Mesenchymal stem cell (in vitro differentiated cells and primary cell): ENCODE results near the gene HSD17B4.

Source experiments
- DNase-seq: peaks from one replicate; pipeline ENCODE4 v3.0.0-alpha.2; 2013
- H2AFZ ChIP-seq: one replicate; pipeline ENCODE4 v1.6.1; 2013; ENCODE audit warnings: low read depth, mild to moderate bottlenecking, control low read depth, inconsistent platforms, low read length, moderate library complexity
- H2AK5ac ChIP-seq: 2 replicates; pipeline ENCODE4 v1.6.1; 2013; ENCODE audit warnings: low read length, moderate library complexity, mild to moderate bottlenecking, inconsistent platforms; ENCODE audit not compliant: severe bottlenecking
- H2BK120ac ChIP-seq: one replicate; pipeline ENCODE4 v1.6.1; 2013; ENCODE audit warnings: low read depth, mild to moderate bottlenecking, inconsistent platforms, low read length, moderate library complexity
- H2BK12ac ChIP-seq, 2 experiments: one replicate each; pipeline ENCODE4 v1.6.1; 2013; ENCODE audit warnings: inconsistent platforms in 2 of 2, low read length in 2 of 2, mild to moderate bottlenecking in 2 of 2, moderate library complexity in 2 of 2, control low read depth in 1 of 2
- H2BK15ac ChIP-seq: one replicate; pipeline ENCODE4 v1.6.1; 2013; ENCODE audit warnings: mild to moderate bottlenecking, low read depth, inconsistent platforms; ENCODE audit not compliant: poor library complexity, severe bottlenecking
- H2BK5ac ChIP-seq: 2 replicates; pipeline ENCODE4 v1.6.1; 2013; ENCODE audit warnings: low read depth, mild to moderate bottlenecking, low read length, control low read depth, inconsistent platforms; ENCODE audit not compliant: poor library complexity, severe bottlenecking
- H3K14ac ChIP-seq, 2 experiments: one replicate each; pipeline ENCODE4 v1.6.1; 2013; ENCODE audit warnings: inconsistent platforms in 2 of 2, low read length in 2 of 2, control low read depth in 1 of 2, mild to moderate bottlenecking in 1 of 2, moderate library complexity in 1 of 2
- H3K18ac ChIP-seq, 2 experiments: one replicate each; pipeline ENCODE4 v1.6.1; 2013; ENCODE audit warnings: inconsistent platforms in 2 of 2, low read length in 2 of 2, control low read depth in 1 of 2, low read depth in 1 of 2, mild to moderate bottlenecking in 1 of 2
- H3K23ac ChIP-seq, 2 experiments: one replicate each; pipeline ENCODE4 v1.6.1; 2013; ENCODE audit warnings: inconsistent platforms in 2 of 2, low read length in 2 of 2, mild to moderate bottlenecking in 2 of 2, moderate library complexity in 2 of 2, control low read depth in 1 of 2
- H3K27ac ChIP-seq: 2 replicates; pipeline ENCODE4 v1.5.1; 2013; ENCODE audit warnings: mild to moderate bottlenecking, moderate library complexity, low read length, control low read depth, inconsistent platforms; ENCODE audit not compliant: poor library complexity, severe bottlenecking
- H3K27me3 ChIP-seq, 2 experiments: 2 replicates each; pipeline versions ENCODE4 v1.6.1 to v1.7.0; 2013; ENCODE audit warnings: low read length in 2 of 2, mild to moderate bottlenecking in 2 of 2, moderate library complexity in 2 of 2, control low read depth in 1 of 2, inconsistent platforms in 1 of 2; ENCODE audit not compliant: control insufficient read depth in 1 of 2, insufficient read depth in 1 of 2
- H3K36me3 ChIP-seq, 2 experiments: 2 replicates each; pipeline versions ENCODE4 v1.6.1 to v1.7.0; 2013; ENCODE audit warnings: low read length in 2 of 2, control low read depth in 1 of 2, inconsistent platforms in 1 of 2, low read depth in 1 of 2, mild to moderate bottlenecking in 1 of 2; ENCODE audit not compliant: insufficient read depth in 2 of 2, control insufficient read depth in 1 of 2
- H3K4ac ChIP-seq, 2 experiments: one replicate each; pipeline ENCODE4 v1.6.1; 2013; ENCODE audit warnings: inconsistent platforms in 2 of 2, low read length in 2 of 2, mild to moderate bottlenecking in 2 of 2, moderate library complexity in 2 of 2, control low read depth in 1 of 2, low read depth in 1 of 2
- H3K4me1 ChIP-seq: 2 replicates; pipeline ENCODE4 v1.6.1; 2013; ENCODE audit warnings: low read depth, low read length, control low read depth; ENCODE audit not compliant: control insufficient read depth, insufficient read depth
- H3K4me2 ChIP-seq: 2 replicates; pipeline ENCODE4 v1.6.1; 2013; ENCODE audit warnings: low read length, mild to moderate bottlenecking, inconsistent platforms; ENCODE audit not compliant: poor library complexity, severe bottlenecking
- H3K4me3 ChIP-seq, 2 experiments: 2 replicates each; pipeline versions ENCODE4 v1.5.1 to v1.7.0; 2013; ENCODE audit warnings: low read length in 2 of 2, mild to moderate bottlenecking in 2 of 2, control low read depth in 1 of 2, low read depth in 1 of 2; ENCODE audit not compliant: insufficient read depth in 1 of 2
- H3K79me1 ChIP-seq: replicated peaks from 2 replicates; pipeline ENCODE4 v1.6.1; 2013; ENCODE audit warnings: mild to moderate bottlenecking, control low read depth, low read length, inconsistent platforms; ENCODE audit not compliant: poor library complexity, severe bottlenecking
- H3K9ac ChIP-seq: 2 replicates; pipeline ENCODE4 v1.7.0; 2013; ENCODE audit warnings: mild to moderate bottlenecking, low read length, moderate library complexity
- H3K9me3 ChIP-seq: 2 replicates; pipeline ENCODE4 v1.7.0; 2013; ENCODE audit warnings: mild to moderate bottlenecking, low read length; ENCODE audit not compliant: control insufficient read depth
- H4K8ac ChIP-seq: one replicate; pipeline ENCODE4 v1.6.1; 2013; ENCODE audit warnings: inconsistent platforms, mild to moderate bottlenecking, low read length, moderate library complexity
- H4K91ac ChIP-seq: one replicate; pipeline ENCODE4 v1.6.1; 2013; ENCODE audit warnings: mild to moderate bottlenecking, low read length, inconsistent platforms
- WGBS: methylation state at CpG from one replicate; pipeline ENCODE4 v1.1.7; 2013; ENCODE audit warnings: mixed read lengths; 5-methylcytosine and 5-hydroxymethylcytosine counted together

HSD17B4 gene

DNA sequence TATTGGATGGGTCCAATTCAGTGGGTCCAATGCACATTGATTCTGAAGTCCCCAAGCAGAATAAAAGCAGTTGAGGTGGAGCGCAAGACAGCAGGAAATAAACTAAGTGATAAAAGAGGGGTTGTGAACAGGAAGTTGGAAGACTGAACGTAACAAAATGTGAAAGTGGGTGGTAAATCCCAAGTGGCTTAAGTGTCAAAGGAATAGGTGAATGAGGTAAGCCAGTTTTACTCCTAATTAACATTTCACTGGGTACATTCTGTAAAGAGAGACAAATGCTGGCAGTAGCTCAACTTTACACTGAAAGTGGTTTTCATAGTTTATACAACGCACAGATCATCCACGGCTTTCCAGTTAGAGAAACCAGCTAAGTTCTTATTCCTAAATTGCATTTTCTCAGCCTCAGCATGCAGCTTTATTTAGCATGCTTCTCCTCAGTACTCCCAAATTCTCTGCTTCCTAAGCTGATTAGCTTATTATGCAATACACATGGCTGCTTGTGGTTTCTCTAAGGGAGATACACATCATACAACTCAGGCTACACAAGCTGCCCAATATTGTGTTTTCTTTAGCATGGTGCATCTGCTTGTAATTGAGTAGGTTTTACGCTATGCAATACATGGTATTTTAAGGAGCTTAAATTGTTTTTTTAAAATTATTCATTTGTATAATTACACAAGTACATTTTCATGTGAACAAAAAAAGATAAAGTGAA is 34.2 kb upstream of the HSD17B4 start:
- Histone ChIP-seq H3K4ac (no peak overlapping the region), H3K9ac (no peak overlapping the region), H4K91ac (no peak overlapping the region), H3K4me3 (no peak overlapping the region), H2AFZ (no peak overlapping the region), H3K79me1 (no peaks in the 10 kb centered on the region), H3K23ac (no peak overlapping the region), H3K4me2 (no peak overlapping the region), H2BK15ac (no peak overlapping the region), H2BK12ac (no peak overlapping the region), H4K8ac (no peak overlapping the region), H3K14ac (no peak overlapping the region), H2BK5ac (no peak overlapping the region), H3K18ac (no peak overlapping the region), H3K9me3 (no peaks in the 10 kb centered on the region), H3K27me3 (no peaks in the 10 kb centered on the region), H2AK5ac (no peak overlapping the region), H3K27ac (no peak overlapping the region), H2BK120ac (no peak overlapping the region), H3K36me3 (no peaks in the 10 kb centered on the region), H3K4me1 (no peaks in the 10 kb centered on the region)
- peak; percentile 81 for DNase-seq
- WGBS, result 46% methylated on average over 4 of the region's 5 CpGs

DNA sequence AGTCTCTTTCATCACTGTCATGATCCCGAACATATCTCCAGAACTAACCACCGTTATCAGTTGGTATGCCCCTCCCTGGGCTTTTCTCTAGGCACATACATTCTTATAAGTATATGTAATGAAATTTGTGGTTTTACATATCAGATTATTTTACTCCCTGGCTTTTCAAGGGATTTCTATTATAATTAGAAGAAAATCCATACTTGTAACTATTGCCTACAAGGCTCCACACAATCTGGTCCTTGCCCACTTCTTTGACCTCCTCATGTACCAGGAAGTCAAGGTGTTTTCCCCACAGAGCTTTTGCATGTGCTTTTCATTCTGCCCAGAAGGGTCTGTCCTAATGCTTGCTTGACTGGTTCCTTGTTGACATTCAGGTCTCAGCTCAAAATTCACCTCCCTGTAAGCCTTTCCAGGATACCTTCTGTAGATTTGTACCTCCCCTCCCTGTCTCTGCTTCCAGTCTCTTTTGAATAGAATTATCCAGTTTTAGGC is 33.6 kb upstream of the HSD17B4 start:
- H3K14ac ChIP-seq, result no peak overlapping the region
- WGBS, result no CpG with 5 or more reads among the region's 2 CpGs

DNA sequence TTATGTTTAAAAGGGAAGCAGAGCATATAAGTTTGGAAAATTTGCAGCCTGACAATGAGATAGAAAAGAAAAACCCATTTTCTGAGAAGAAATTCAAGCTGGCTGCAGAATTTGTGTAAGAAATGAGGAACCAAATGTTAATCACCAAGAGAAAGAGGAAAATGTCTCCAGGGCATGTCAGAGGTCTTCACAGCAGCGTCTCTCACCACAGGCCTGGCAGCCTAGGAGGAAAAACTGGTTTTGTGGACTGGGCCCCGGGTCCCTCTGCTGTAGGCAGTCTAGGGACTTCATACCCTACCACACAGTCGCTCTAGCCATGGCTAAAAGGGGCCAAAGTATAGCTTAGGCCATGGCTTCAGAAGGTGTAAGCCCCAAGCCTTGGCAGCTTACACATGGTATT is 32.1 kb upstream of the HSD17B4 start:
- Histone ChIP-seq H3K4me3 (no peak overlapping the region), H3K14ac (no peak overlapping the region), H3K4me1 (no peaks in the 10 kb centered on the region), H2BK5ac (no peak overlapping the region), H4K91ac (no peak overlapping the region), H3K9ac (no peak overlapping the region), H2BK12ac (no peak overlapping the region), H3K27me3 (no peaks in the 10 kb centered on the region), H2AK5ac (no peak overlapping the region), H3K9me3 (no peaks in the 10 kb centered on the region), H3K23ac (no peak overlapping the region), H2AFZ (no peak overlapping the region), H2BK15ac (no peak overlapping the region), H3K36me3 (no peaks in the 10 kb centered on the region), H3K79me1 (no peaks in the 10 kb centered on the region), H4K8ac (no peak overlapping the region), H3K18ac (peak overlapping the region in 1 of 2 experiments; percentile 0), H3K4ac (no peak overlapping the region), H3K4me2 (no peak overlapping the region), H3K27ac (no peak overlapping the region), H2BK120ac (no peak overlapping the region)
- WGBS, result 68% methylated on average over 3 of the region's 3 CpGs
- no peak for DNase-seq

More for the DNA sequence above, 33.6 kb upstream of the HSD17B4 start:
- Histone ChIP-seq H3K18ac (no peak overlapping the region), H2BK120ac (no peak overlapping the region), H2BK12ac (no peak overlapping the region), H3K4ac (no peak overlapping the region), H3K4me1 (no peaks in the 10 kb centered on the region), H2BK5ac (no peak overlapping the region), H3K27ac (no peak overlapping the region), H4K91ac (no peak overlapping the region), H3K27me3 (no peaks in the 10 kb centered on the region), H3K9me3 (no peaks in the 10 kb centered on the region), H3K4me2 (peak overlapping the region; percentile 16), H2BK15ac (no peak overlapping the region), H3K36me3 (no peaks in the 10 kb centered on the region), H3K4me3 (no peak overlapping the region), H2AK5ac (no peak overlapping the region), H3K79me1 (no peaks in the 10 kb centered on the region), H4K8ac (no peak overlapping the region), H3K23ac (no peak overlapping the region), H3K9ac (no peak overlapping the region), H2AFZ (no peak overlapping the region)
- no peak for DNase-seq

DNA sequence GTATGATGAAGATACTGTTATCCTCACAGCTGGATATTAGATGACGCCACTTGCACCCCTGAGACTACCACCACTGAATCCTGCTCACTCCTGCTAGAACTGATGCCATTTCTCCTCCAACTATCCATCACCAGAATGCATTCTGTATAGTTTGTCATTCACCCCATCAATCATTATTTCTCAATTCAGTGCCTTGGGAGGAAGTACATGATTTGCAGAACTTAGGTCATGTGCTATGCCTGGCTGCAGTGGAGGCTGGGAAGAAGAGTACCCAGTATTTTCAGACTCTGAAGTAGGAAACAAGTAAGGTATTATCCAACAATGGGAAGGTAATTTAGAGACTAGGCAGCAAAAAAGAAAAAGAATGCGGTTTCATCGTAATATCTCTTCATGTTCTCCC is 26.2 kb upstream of the HSD17B4 start:
- H3K36me3 ChIP-seq, result no peaks in the 10 kb centered on the region
- no peak overlapping the region for H3K4ac ChIP-seq
- H3K9ac ChIP-seq, result no peak overlapping the region
- WGBS, result 100% methylated on average over 1 of the region's 3 CpGs
- no peaks in the 10 kb centered on the region for H3K4me1 ChIP-seq
- no peak overlapping the region for H3K4me3 ChIP-seq
- H2BK15ac ChIP-seq, result no peak overlapping the region
- H2AFZ ChIP-seq, result no peak overlapping the region
- H2BK120ac ChIP-seq, result no peak overlapping the region
- H3K9me3 ChIP-seq, result no peaks in the 10 kb centered on the region
- H4K8ac ChIP-seq, result no peak overlapping the region
- H4K91ac ChIP-seq, result no peak overlapping the region
- no peak overlapping the region for H2AK5ac ChIP-seq
- DNase-seq, result no peak
- H3K27me3 ChIP-seq, result no peaks in the 10 kb centered on the region
- H2BK12ac ChIP-seq, result no peak overlapping the region
- no peak overlapping the region for H3K23ac ChIP-seq
- no peak overlapping the region for H3K14ac ChIP-seq
- no peak overlapping the region for H3K27ac ChIP-seq
- H3K18ac ChIP-seq, result no peak overlapping the region
- no peak overlapping the region for H2BK5ac ChIP-seq
- H3K79me1 ChIP-seq, result no peaks in the 10 kb centered on the region
- H3K4me2 ChIP-seq, result no peak overlapping the region
